MCF 10A (cell line): Measurements from ENCODE around the gene SCARF2. TPM values are rescaled to one million over a fixed set of nuclear protein-coding genes. Genes with fewer than 3 reads are reported as not detected.

Experiments
- BruUV-seq: library from RNA; stranded (reverse); fragments of 400-500 nt; replicated peaks from 2 replicates; lab custom pipeline; 2021; lab: Mats Ljungman, UMichigan
- CTCF ChIA-PET: fragments of 300-600 bp; sonication (Branson Sonifier 250); formaldehyde crosslinking; extraction: SDS; loops from one replicate; lab custom pipeline; 2021; ENCODE audit warnings: antibody characterized with exemption, inconsistent platforms; lab: Yijun Ruan, JAX
- POLR2A ChIA-PET: fragments of 300-600, 350-650 bp; sonication (Branson Sonifier 250); formaldehyde crosslinking; extraction: SDS; loops from one replicate; lab custom pipeline; 2020; ENCODE audit warnings: antibody characterized with exemption, inconsistent platforms; lab: Yijun Ruan, JAX
- DNase-seq: peaks from one replicate; pipeline ENCODE4 v3.0.0-alpha.2; 2018; ENCODE audit not compliant: unreplicated experiment
- H3K27ac Mint-ChIP-seq: one replicate; pipeline ENCODE4 v1.8.0; 2022; ENCODE audit warnings: mild to moderate bottlenecking, low read depth, mixed read lengths; ENCODE audit not compliant: unreplicated experiment
- H3K27me3 Mint-ChIP-seq: one replicate; pipeline ENCODE4 v1.8.0; 2022; ENCODE audit warnings: mixed read lengths; ENCODE audit not compliant: insufficient read depth, unreplicated experiment
- H3K36me3 Mint-ChIP-seq: one replicate; pipeline ENCODE4 v1.8.0; 2022; ENCODE audit warnings: mild to moderate bottlenecking, moderate library complexity, mixed read lengths; ENCODE audit not compliant: insufficient read depth, unreplicated experiment
- H3K4me1 Mint-ChIP-seq: one replicate; pipeline ENCODE4 v1.8.0; 2022; ENCODE audit warnings: mixed read lengths; ENCODE audit not compliant: insufficient read depth, unreplicated experiment
- H3K4me3 Mint-ChIP-seq: one replicate; pipeline ENCODE4 v1.8.0; 2022; ENCODE audit warnings: mild to moderate bottlenecking, moderate library complexity, mixed read lengths; ENCODE audit not compliant: unreplicated experiment
- H3K9me3 Mint-ChIP-seq: one replicate; pipeline ENCODE4 v1.8.0; 2022; ENCODE audit warnings: mixed read lengths; ENCODE audit not compliant: unreplicated experiment
- intact Hi-C: fragments of 100-400 bp; cut with micrococcal nuclease; formaldehyde crosslinking; loops from 2 replicates; pipeline ENCODE4 v1.14.1; 2022
- total RNA-seq: library from RNA; stranded (reverse); gene quantifications from 2 replicates; pipeline ENCODE4 v1.2.3, GENCODE V29; 2022
- TF ChIP-seq, protein P1 (sequence below): fragments of 200-600 bp; IDR thresholded peaks from one replicate; pipeline ENCODE4 v1.8.0; 2022; ENCODE audit warnings: antibody characterized with exemption, mild to moderate bottlenecking; ENCODE audit not compliant: unreplicated experiment

Gene SCARF2
- total RNA-seq, 1 experiment from 2014 or later = 0.35 TPM

- Mint-ChIP-seq H3K4me1 (no peaks in the 10 kb centered on the region), H3K36me3 (peaks cover 25% of the 10 kb centered on the region), H3K27me3 (peaks cover 11% of the 10 kb centered on the region), H3K4me3 (no peak overlapping the region), H3K27ac (no peak overlapping the region), H3K9me3 (no peaks in the 10 kb centered on the region)
- no TSS peak for BruUV-seq
- CTCF ChIA-PET = no interaction called here
- POLR2A ChIA-PET = no interaction called here
- no peak for DNase-seq
- TF ChIP-seq, protein P1, sequence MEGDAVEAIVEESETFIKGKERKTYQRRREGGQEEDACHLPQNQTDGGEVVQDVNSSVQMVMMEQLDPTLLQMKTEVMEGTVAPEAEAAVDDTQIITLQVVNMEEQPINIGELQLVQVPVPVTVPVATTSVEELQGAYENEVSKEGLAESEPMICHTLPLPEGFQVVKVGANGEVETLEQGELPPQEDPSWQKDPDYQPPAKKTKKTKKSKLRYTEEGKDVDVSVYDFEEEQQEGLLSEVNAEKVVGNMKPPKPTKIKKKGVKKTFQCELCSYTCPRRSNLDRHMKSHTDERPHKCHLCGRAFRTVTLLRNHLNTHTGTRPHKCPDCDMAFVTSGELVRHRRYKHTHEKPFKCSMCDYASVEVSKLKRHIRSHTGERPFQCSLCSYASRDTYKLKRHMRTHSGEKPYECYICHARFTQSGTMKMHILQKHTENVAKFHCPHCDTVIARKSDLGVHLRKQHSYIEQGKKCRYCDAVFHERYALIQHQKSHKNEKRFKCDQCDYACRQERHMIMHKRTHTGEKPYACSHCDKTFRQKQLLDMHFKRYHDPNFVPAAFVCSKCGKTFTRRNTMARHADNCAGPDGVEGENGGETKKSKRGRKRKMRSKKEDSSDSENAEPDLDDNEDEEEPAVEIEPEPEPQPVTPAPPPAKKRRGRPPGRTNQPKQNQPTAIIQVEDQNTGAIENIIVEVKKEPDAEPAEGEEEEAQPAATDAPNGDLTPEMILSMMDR = no peak
- intact Hi-C loops = no loop called here
These were observed 1.9 kb upstream of the SCARF2 start for GRCh38 chr22:20439556-20439927.

DNA sequence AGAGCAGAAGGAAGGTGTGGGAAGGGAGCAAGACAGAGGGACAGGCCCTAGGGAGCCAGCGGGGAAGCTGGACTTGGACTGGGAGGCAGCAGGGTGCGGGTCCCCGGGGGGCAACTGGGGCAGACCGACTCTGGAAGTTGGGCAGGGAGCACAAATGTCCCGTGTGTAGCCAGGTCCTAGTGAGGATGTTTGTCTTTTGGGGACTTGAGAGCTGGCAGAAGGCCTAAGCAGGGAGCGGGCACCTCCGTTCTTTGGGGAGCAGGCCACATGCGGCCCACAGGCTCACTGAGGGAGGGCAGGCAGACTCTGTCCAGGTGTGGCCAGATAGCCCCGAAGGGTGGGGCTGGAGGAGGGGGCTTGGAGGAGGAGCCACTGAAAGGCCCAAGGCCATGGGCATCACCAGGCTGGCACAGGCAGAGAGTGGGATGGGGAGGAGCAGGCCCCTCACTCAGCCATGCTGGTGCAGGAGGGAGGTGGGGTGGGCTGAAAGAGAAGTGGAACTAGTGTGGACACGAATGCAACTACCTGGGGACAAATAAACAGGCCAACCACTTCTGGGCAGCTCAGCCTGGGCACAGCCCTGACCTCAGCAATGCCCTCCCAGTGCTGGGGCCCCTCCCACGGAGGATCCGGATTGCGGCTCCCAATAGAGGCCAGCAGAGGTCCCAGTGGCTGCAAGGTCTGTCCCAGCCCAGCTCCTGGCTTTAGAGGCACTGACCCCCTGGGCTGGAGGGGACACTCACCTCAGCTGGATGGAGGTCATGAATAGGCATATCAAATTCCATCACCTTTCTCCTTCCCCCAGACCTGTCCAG is 1.3 kb upstream of the SCARF2 start:
- ChIA-PET POLR2A (no interaction called here), CTCF (no interaction called here)
- peaks cover 18% of the 10 kb centered on the region for H3K36me3 Mint-ChIP-seq
- H3K4me3 Mint-ChIP-seq = no peak overlapping the region
- DNase-seq = no peak
- H3K27me3 Mint-ChIP-seq = peaks cover 11% of the 10 kb centered on the region
- no TSS peak for BruUV-seq
- intact Hi-C loops = no loop called here
- TF ChIP-seq, protein P1 = no peak
- no peaks in the 10 kb centered on the region for H3K4me1 Mint-ChIP-seq
- no peak overlapping the region for H3K27ac Mint-ChIP-seq
- H3K9me3 Mint-ChIP-seq = no peaks in the 10 kb centered on the region

DNA sequence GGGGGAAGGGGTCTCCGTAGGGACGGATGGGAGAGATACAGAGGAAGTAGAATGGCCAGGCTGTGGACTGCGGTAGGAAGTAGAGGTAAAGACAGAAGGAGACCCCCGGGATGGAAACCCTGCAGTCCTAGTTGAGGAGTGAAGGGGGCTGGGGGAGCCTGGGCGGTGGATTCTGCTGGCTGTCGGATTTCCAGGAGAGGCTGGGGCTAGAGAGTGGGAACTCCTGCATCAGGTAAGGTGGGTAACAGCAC is 727 bp upstream of the SCARF2 start:
- TF ChIP-seq, protein P1 = no peak

DNA sequence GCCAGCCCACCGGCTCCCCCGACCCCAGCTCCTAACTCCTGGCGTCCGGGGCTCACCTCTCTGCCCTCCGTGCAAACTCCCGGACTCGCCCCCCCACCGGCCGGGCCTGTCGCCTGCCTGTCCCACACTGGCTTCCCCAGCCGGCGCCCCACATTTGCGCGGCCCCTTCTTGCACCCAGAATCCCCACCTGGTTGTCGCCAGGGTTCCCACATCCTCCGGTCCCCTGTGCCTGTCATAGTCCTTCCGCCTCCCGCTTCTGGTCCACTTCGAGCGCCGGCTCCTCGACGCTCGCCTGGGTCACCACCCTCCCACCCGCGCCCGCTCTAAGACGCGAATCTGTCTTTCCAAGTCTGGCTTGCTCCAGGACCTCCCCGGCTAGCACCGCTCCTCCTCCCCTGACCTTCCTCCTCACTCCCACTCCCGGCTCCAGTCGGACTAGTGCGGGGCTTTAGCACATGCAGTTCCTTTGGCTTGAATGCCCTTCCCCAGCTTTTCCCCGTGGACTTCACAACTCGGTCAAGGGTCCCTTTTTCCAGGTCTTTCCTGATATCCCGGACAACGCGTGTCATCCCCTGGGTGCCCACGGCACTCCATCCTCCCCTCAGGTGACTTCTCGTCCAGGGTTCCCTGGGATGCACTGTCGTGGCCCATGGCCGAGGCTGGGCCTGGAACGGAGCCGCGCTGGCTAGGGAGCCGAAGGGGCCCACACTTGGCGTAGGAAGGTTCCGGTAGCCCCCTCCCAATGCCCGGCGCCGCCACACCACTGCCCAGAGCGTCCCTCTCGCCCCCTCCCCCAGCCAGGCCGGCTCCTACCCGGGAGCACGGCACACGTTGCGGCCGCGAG is 635 bp downstream of the SCARF2 start:
- Mint-ChIP-seq H3K36me3 (no peaks in the 10 kb centered on the region), H3K4me3 (no peak overlapping the region), H3K4me1 (no peaks in the 10 kb centered on the region), H3K27me3 (peaks cover 11% of the 10 kb centered on the region), H3K27ac (no peak overlapping the region), H3K9me3 (no peaks in the 10 kb centered on the region)
- CTCF ChIA-PET = no interaction called here
- intact Hi-C loops = no loop called here
- POLR2A ChIA-PET = interaction anchor here (0.6 kb wide), 1 partner anchor 50 kb away, joined by 5 read pairs; no protein-coding TSS in a partner anchor
- no TSS peak for BruUV-seq
- DNase-seq = no peak
- TF ChIP-seq, protein P1 = no peak

More for the DNA sequence above, 727 bp upstream of the SCARF2 start:
- Mint-ChIP-seq H3K4me1 (no peaks in the 10 kb centered on the region), H3K9me3 (no peaks in the 10 kb centered on the region), H3K36me3 (peaks cover 13% of the 10 kb centered on the region), H3K27me3 (peaks cover 11% of the 10 kb centered on the region), H3K27ac (no peak overlapping the region), H3K4me3 (no peak overlapping the region)
- CTCF ChIA-PET = no interaction called here
- BruUV-seq = no TSS peak
- intact Hi-C loops = no loop called here
- DNase-seq = no peak
- POLR2A ChIA-PET = no interaction called here
